Epidermal melanocyte (primary cell): Measurements from ENCODE around the gene ELAVL2.
"Not testable (repeated sequence)": the region's sequence is repeated elsewhere in the genome, so short reads cannot be mapped to it uniquely, and the experiment has no call there.

ENCODE experiments used
- DNase-seq: peaks from one replicate; pipeline ENCODE4 v3.0.0; 2011; ENCODE audit warnings: low spot score; ENCODE audit not compliant: insufficient read length

The ELAVL2 gene

GRCh38 chr9:23725279-23725946 lies 100.6 kb downstream of the ELAVL2 start:
- no peak for DNase-seq

- no peak for DNase-seq
Measured at GRCh38 chr9:23723672-23724071, 102.4 kb downstream of the ELAVL2 start.

- DNase-seq, result not testable (repeated sequence)
Measured at GRCh38 chr9:23723048-23723447, 103.0 kb downstream of the ELAVL2 start.

- no peak for DNase-seq
Measured at GRCh38 chr9:23721466-23721865, 104.6 kb downstream of the ELAVL2 start.

- DNase-seq, result no peak
Measured at GRCh38 chr9:23717505-23717904, 108.5 kb downstream of the ELAVL2 start.

GRCh38 chr9:23707249-23707648 lies 118.8 kb downstream of the ELAVL2 start:
- no peak for DNase-seq

- no peak for DNase-seq
Measured at GRCh38 chr9:23702311-23702922, 123.6 kb downstream of the ELAVL2 start.

- no peak for DNase-seq
Measured at GRCh38 chr9:23701291-23701690, 124.7 kb downstream of the ELAVL2 start.

- DNase-seq, result no peak
Measured at GRCh38 chr9:23700359-23700758, 125.7 kb downstream of the ELAVL2 start.

GRCh38 chr9:23698161-23698560 lies 127.9 kb downstream of the ELAVL2 start:
- no peak for DNase-seq

- no peak for DNase-seq
Measured at GRCh38 chr9:23695572-23695971, 130.5 kb downstream of the ELAVL2 start.

GRCh38 chr9:23693374-23693773 lies 132.7 kb downstream of the ELAVL2 start:
- no peak for DNase-seq

- no peak for DNase-seq
Measured at GRCh38 chr9:23686896-23687295, 139.1 kb downstream of the ELAVL2 start.

GRCh38 chr9:23686257-23686656 lies 139.8 kb downstream of the ELAVL2 start:
- DNase-seq, result no peak

GRCh38 chr9:23683611-23684061 lies 142.4 kb downstream of the ELAVL2 start:
- DNase-seq, result no peak

GRCh38 chr9:23682891-23683431 lies 143.1 kb downstream of the ELAVL2 start:
- DNase-seq, result no peak

GRCh38 chr9:23682352-23682751 lies 143.7 kb downstream of the ELAVL2 start:
- no peak for DNase-seq

GRCh38 chr9:23677446-23677845 lies 148.6 kb downstream of the ELAVL2 start:
- no peak for DNase-seq

GRCh38 chr9:23674016-23674585 lies 151.9 kb downstream of the ELAVL2 start:
- DNase-seq, result no peak

- no peak for DNase-seq
Measured at GRCh38 chr9:23672151-23672550, 153.9 kb downstream of the ELAVL2 start.

GRCh38 chr9:23669776-23670175 lies 156.3 kb downstream of the ELAVL2 start:
- DNase-seq, result no peak

- DNase-seq, result no peak
Measured at GRCh38 chr9:23665635-23666034, 160.4 kb downstream of the ELAVL2 start.

- DNase-seq, result no peak
Measured at GRCh38 chr9:23665051-23665450, 161.0 kb downstream of the ELAVL2 start.
